Bronchial epithelial cell (primary cell): ENCODE data around the gene GTF2H2C. TPM values are rescaled to one million over a fixed set of nuclear protein-coding genes. Genes with fewer than 3 reads are reported as not detected.
A peak's percentile ranks its signal among the peaks of the same experiment; 100 is the strongest.
"Not testable (repeated sequence)": the region's sequence is repeated elsewhere in the genome, so short reads cannot be mapped to it uniquely, and the experiment has no call there.

ENCODE experiments used
- DNase-seq: peaks from one replicate; pipeline ENCODE4 v3.0.0-alpha.2; 2010; ENCODE audit warnings: low read depth
- FAIRE-seq: peaks from 2 replicates; lab custom pipeline; 2011; peaks lifted over from hg19 to GRCh38; lab: Jason Lieb, UNC
- H3K27me3 ChIP-seq: 2 replicates; pipeline ENCODE4 v1.5.1; 2011; ENCODE audit warnings: low read length; ENCODE audit not compliant: control insufficient read depth, insufficient read depth
- H3K36me3 ChIP-seq: 2 replicates; pipeline ENCODE4 v1.5.1; 2011; ENCODE audit warnings: low read length; ENCODE audit not compliant: control insufficient read depth, insufficient read depth
- H3K4me3 ChIP-seq: 2 replicates; pipeline ENCODE4 v1.5.1; 2011; ENCODE audit warnings: mild to moderate bottlenecking, low read depth, low read length, control low read depth
- CTCF ChIP-seq: IDR thresholded peaks from 2 replicates; pipeline ENCODE4 v1.5.1; 2011; ENCODE audit warnings: mild to moderate bottlenecking, moderate library complexity, low read length, control low read depth, inconsistent platforms; ENCODE audit not compliant: insufficient read depth, severe bottlenecking
- total RNA-seq: library from RNA; depleted of rRNA; stranded (reverse); fragments of >200 nt; gene quantifications from 2 replicates; pipeline ENCODE4 v1.2.1, GENCODE V29; 2014

GTF2H2C gene
- total RNA-seq, 1 donor from 2014 or later, result 21.9 TPM

GRCh38 chr5:69528609-69529008, 31.4 kb upstream of the GTF2H2C start:
- DNase-seq, result no peak
- TF ChIP-seq CTCF, result no peak
- H3K36me3 ChIP-seq, result no peaks in the 10 kb centered on the region
- H3K4me3 ChIP-seq, result no peak overlapping the region
- H3K27me3 ChIP-seq, result no peaks in the 10 kb centered on the region
- FAIRE-seq, result no peak

GRCh38 chr5:69530561-69531405, 29.2 kb upstream of the GTF2H2C start:
- Histone ChIP-seq H3K27me3 (no peaks in the 10 kb centered on the region), H3K4me3 (no peak overlapping the region), H3K36me3 (no peaks in the 10 kb centered on the region)
- DNase-seq (no peak), FAIRE-seq (peak; percentile 7)
- TF ChIP-seq CTCF, result no peak

- TF ChIP-seq CTCF, result no peak
- no peaks in the 10 kb centered on the region for H3K36me3 ChIP-seq
- H3K27me3 ChIP-seq, result no peaks in the 10 kb centered on the region
- FAIRE-seq, result no peak
- DNase-seq, result no peak
- no peak overlapping the region for H3K4me3 ChIP-seq
Observed at GRCh38 chr5:69531406-69531801, 28.6 kb upstream of the GTF2H2C start.

GRCh38 chr5:69537911-69538310, 22.1 kb upstream of the GTF2H2C start:
- not testable (repeated sequence) for DNase-seq, H3K4me3 ChIP-seq, H3K27me3 ChIP-seq, H3K36me3 ChIP-seq, FAIRE-seq

GRCh38 chr5:69538735-69539134, 21.3 kb upstream of the GTF2H2C start:
- not testable (repeated sequence) for DNase-seq, H3K36me3 ChIP-seq, H3K4me3 ChIP-seq, FAIRE-seq, H3K27me3 ChIP-seq

GRCh38 chr5:69541347-69541746, 18.6 kb upstream of the GTF2H2C start:
- H3K27me3 ChIP-seq, H3K36me3 ChIP-seq, H3K4me3 ChIP-seq, DNase-seq: not testable (repeated sequence)
- peak; percentile 94 for FAIRE-seq

- not testable (repeated sequence) for DNase-seq, H3K36me3 ChIP-seq, H3K27me3 ChIP-seq, H3K4me3 ChIP-seq, FAIRE-seq
Observed at GRCh38 chr5:69542838-69543618, 17.0 kb upstream of the GTF2H2C start.

- not testable (repeated sequence) for H3K27me3 ChIP-seq, H3K4me3 ChIP-seq, H3K36me3 ChIP-seq, FAIRE-seq, DNase-seq
Observed at GRCh38 chr5:69544602-69545001, 15.4 kb upstream of the GTF2H2C start.

- FAIRE-seq, H3K27me3 ChIP-seq, DNase-seq, H3K36me3 ChIP-seq: not testable (repeated sequence)
- H3K4me3 ChIP-seq, result peak overlapping the region; percentile 25
Observed at GRCh38 chr5:69560587-69561431, 818 bp downstream of the GTF2H2C start.

- not testable (repeated sequence) for H3K27me3 ChIP-seq, FAIRE-seq, H3K4me3 ChIP-seq, H3K36me3 ChIP-seq, DNase-seq
Observed at GRCh38 chr5:69566172-69566571, 6.2 kb downstream of the GTF2H2C start.
